Right lobe of liver (tissue), 6 donors: ENCODE results near the gene ST8SIA6. TPM values are rescaled to one million over a fixed set of nuclear protein-coding genes. Genes with fewer than 3 reads are reported as not detected.

ENCODE experiments used
- ATAC-seq, 4 donors: fragments of 200-7000 bp; cut with Tn5 transposase; one replicate each; pipeline ENCODE4 v1.9.1; 2020; ENCODE audit warnings: mild to moderate bottlenecking in 4 of 4, moderate library complexity in 4 of 4
- DNase-seq, 3 donors: peaks; one replicate each; pipeline ENCODE4 v3.0.0-alpha.2; 2020
- H3K27ac ChIP-seq, 3 donors: fragments of 200-600 bp; one replicate each; pipeline ENCODE4 v1.8.0; 2022
- H3K27me3 ChIP-seq, 2 donors: fragments of 200-600 bp; one replicate each; pipeline ENCODE4 v1.8.0; 2022
- H3K36me3 ChIP-seq, 4 donors: fragments of 200-600 bp; sonication (generic) in 1 of 4; one replicate each; pipeline versions ENCODE4 v1.5.1 to v1.8.0; 2017 to 2022; ENCODE audit warnings: control low read depth in 1 of 4
- H3K4me1 ChIP-seq, 4 donors: fragments of 200-600 bp; sonication (generic) in 1 of 4; one replicate each; pipeline versions ENCODE4 v1.5.1 to v1.8.0; 2017 to 2022; ENCODE audit warnings: control low read depth in 1 of 4
- H3K4me3 ChIP-seq, 3 donors: fragments of 200-600 bp; one replicate each; pipeline ENCODE4 v1.8.0; 2022
- H3K9me3 ChIP-seq, 4 donors: fragments of 200-600 bp; sonication (generic) in 1 of 4; one replicate each; pipeline versions ENCODE4 v1.5.1 to v1.8.0; 2017 to 2022; ENCODE audit warnings: control low read depth in 1 of 4
- POLR2A ChIP-seq: fragments of 450-650 bp; IDR thresholded peaks from one replicate; pipeline ENCODE4 v1.6.1; 2017; ENCODE audit warnings: antibody characterized with exemption, mild to moderate bottlenecking
- WGBS: methylation state at CpG from one replicate; pipeline ENCODE4 v1.1.6; 2018; ENCODE audit warnings: low coverage, low lambda C conversion rate; ENCODE audit not compliant: insufficient coverage; ENCODE audit errors: missing lambda C conversion rate; 5-methylcytosine and 5-hydroxymethylcytosine counted together
- intact Hi-C, 2 donors: fragments of 100-400 bp; cut with DNase I; formaldehyde crosslinking; loops; one replicate each; pipeline versions ENCODE4 v1.11.2 to v1.14.1; 2022
- total RNA-seq, 6 experiments: library from RNA; depleted of rRNA in 2 of 6; stranded (reverse); fragments of >200 nt in 2 of 6; fragmentation: NEBNext Ultra II Directional in 3 of 6; extraction: Animal tissue kit (Norgen Biotek cat#: 25700) in 3 of 6; gene quantifications; one replicate each; pipeline versions ENCODE4 v1.1.0 to v1.2.4, GENCODE V29; 2016 to 2023
- TF ChIP-seq, protein P1 (sequence below), 4 donors: fragments of 200-600 bp in 3 of 4; fragments of 450-650 bp in 1 of 4; IDR thresholded peaks; one replicate each; pipeline versions ENCODE4 v1.5.1 to v1.8.0; 2016 to 2022; ENCODE audit warnings: antibody characterized with exemption in 4 of 4, mild to moderate bottlenecking in 2 of 4
- donor health status: DM: no; HTN: yes; CAD: no.
- donor health status: DM: no; HTN: no; CAD: no.
- donor health status: DM: no; HTN: no; CAD: no.
- donor health status: DM: no; HTN: yes; CAD: no.
- donor health status: DM: no; HTN: yes; CAD: no.

ST8SIA6 gene
- total RNA-seq, 6 experiments from 2014 or later, result 0.39 to 2.2 (median 1.4) TPM

- Histone ChIP-seq H3K27ac (no peak overlapping the region), H3K4me3 (no peak overlapping the region), H3K4me1 (no peaks in the 10 kb centered on the region), H3K9me3 (no peaks in the 10 kb centered on the region), H3K27me3 (no peaks in the 10 kb centered on the region), H3K36me3 (no peaks in the 10 kb centered on the region)
- DNase-seq (no peak), ATAC-seq (no peak)
- intact Hi-C loops, result no loop called here
- no peak for TF ChIP-seq POLR2A
- 21% methylated on average over 1 of the region's 1 CpG for WGBS
Observed at GRCh38 chr10:17365402-17365801, 89.0 kb downstream of the ST8SIA6 start.

GRCh38 chr10:17358461-17358860 is 95.9 kb downstream of the ST8SIA6 start:
- WGBS, result 50% methylated on average over 1 of the region's 1 CpG
- no peak for DNase-seq
- H3K4me3 ChIP-seq, result no peak overlapping the region
- TF ChIP-seq, protein P1, sequence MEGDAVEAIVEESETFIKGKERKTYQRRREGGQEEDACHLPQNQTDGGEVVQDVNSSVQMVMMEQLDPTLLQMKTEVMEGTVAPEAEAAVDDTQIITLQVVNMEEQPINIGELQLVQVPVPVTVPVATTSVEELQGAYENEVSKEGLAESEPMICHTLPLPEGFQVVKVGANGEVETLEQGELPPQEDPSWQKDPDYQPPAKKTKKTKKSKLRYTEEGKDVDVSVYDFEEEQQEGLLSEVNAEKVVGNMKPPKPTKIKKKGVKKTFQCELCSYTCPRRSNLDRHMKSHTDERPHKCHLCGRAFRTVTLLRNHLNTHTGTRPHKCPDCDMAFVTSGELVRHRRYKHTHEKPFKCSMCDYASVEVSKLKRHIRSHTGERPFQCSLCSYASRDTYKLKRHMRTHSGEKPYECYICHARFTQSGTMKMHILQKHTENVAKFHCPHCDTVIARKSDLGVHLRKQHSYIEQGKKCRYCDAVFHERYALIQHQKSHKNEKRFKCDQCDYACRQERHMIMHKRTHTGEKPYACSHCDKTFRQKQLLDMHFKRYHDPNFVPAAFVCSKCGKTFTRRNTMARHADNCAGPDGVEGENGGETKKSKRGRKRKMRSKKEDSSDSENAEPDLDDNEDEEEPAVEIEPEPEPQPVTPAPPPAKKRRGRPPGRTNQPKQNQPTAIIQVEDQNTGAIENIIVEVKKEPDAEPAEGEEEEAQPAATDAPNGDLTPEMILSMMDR (IDR thresholded peaks at IDR 0.05), result no peak
- no peak for TF ChIP-seq POLR2A
- no peak overlapping the region for H3K27ac ChIP-seq
- no peaks in the 10 kb centered on the region for H3K27me3 ChIP-seq
- H3K36me3 ChIP-seq, result no peaks in the 10 kb centered on the region
- H3K9me3 ChIP-seq, result no peaks in the 10 kb centered on the region
- no peaks in the 10 kb centered on the region for H3K4me1 ChIP-seq
- no peak for ATAC-seq
- intact Hi-C loops, result no loop called here

- DNase-seq (no peak), ATAC-seq (no peak)
- Histone ChIP-seq H3K4me3 (no peak overlapping the region), H3K4me1 (no peaks in the 10 kb centered on the region), H3K36me3 (no peaks in the 10 kb centered on the region), H3K27me3 (no peaks in the 10 kb centered on the region), H3K27ac (no peak overlapping the region), H3K9me3 (no peaks in the 10 kb centered on the region)
- TF ChIP-seq, protein P1 (IDR thresholded peaks at IDR 0.05), result no peak
- WGBS, result 58% methylated on average over 2 of the region's 2 CpGs
- intact Hi-C loops, result no loop called here
Observed at GRCh38 chr10:17357781-17358180, 96.6 kb downstream of the ST8SIA6 start.

- H3K36me3 ChIP-seq, result no peaks in the 10 kb centered on the region
- TF ChIP-seq POLR2A, result no peak
- TF ChIP-seq, protein P1 (IDR thresholded peaks at IDR 0.05), result no peak
- no peaks in the 10 kb centered on the region for H3K27me3 ChIP-seq
- H3K4me3 ChIP-seq, result no peak overlapping the region
- H3K4me1 ChIP-seq, result no peaks in the 10 kb centered on the region
- H3K27ac ChIP-seq, result no peak overlapping the region
- WGBS, result 52% methylated on average over 2 of the region's 2 CpGs
- DNase-seq, result no peak
- H3K9me3 ChIP-seq, result no peaks in the 10 kb centered on the region
- ATAC-seq, result no peak
- intact Hi-C loops, result no loop called here
Observed at GRCh38 chr10:17356820-17357219, 97.6 kb downstream of the ST8SIA6 start.

GRCh38 chr10:17354781-17355180 is 99.6 kb downstream of the ST8SIA6 start:
- ATAC-seq (no peak), DNase-seq (no peak)
- TF ChIP-seq, protein P1 (IDR thresholded peaks at IDR 0.05), result no peak
- TF ChIP-seq POLR2A, result no peak
- Histone ChIP-seq H3K36me3 (no peaks in the 10 kb centered on the region), H3K4me3 (no peak overlapping the region), H3K4me1 (no peaks in the 10 kb centered on the region), H3K27me3 (no peaks in the 10 kb centered on the region), H3K9me3 (no peaks in the 10 kb centered on the region), H3K27ac (no peak overlapping the region)
- WGBS, result 38% methylated on average over 5 of the region's 5 CpGs
- intact Hi-C loops, result no loop called here
